GM12873 (cell line): ENCODE data around the gene IGSF5.

ENCODE experiments used
- TF ChIP-seq, protein P1 (sequence below): IDR thresholded peaks from 2 replicates; pipeline ENCODE4 v1.5.1; 2012; ENCODE audit warnings: low read depth, mild to moderate bottlenecking, moderate library complexity, low read length, control low read depth; ENCODE audit not compliant: insufficient read depth; ENCODE audit errors: missing control alignments

IGSF5 gene

DNA sequence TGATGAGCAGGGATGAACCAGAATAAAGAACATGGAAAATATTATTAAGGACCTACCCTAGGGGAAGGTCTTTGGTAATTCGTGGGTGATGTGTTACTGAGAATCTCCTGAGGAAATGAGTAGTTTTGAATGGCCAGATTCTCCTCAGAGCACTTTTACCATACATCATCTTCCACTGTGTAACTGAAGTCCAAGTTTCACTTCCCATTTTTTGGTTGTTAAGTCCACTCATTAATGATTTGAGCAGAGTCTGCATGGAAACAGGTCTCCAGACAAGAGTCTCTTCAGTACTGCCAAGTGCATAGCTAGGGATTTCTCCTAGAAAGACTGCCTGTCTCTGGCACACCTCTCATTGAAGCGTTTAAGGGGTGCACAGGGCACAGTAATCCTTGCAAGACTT lies 73.6 kb downstream of the IGSF5 start:
- TF ChIP-seq, protein P1, sequence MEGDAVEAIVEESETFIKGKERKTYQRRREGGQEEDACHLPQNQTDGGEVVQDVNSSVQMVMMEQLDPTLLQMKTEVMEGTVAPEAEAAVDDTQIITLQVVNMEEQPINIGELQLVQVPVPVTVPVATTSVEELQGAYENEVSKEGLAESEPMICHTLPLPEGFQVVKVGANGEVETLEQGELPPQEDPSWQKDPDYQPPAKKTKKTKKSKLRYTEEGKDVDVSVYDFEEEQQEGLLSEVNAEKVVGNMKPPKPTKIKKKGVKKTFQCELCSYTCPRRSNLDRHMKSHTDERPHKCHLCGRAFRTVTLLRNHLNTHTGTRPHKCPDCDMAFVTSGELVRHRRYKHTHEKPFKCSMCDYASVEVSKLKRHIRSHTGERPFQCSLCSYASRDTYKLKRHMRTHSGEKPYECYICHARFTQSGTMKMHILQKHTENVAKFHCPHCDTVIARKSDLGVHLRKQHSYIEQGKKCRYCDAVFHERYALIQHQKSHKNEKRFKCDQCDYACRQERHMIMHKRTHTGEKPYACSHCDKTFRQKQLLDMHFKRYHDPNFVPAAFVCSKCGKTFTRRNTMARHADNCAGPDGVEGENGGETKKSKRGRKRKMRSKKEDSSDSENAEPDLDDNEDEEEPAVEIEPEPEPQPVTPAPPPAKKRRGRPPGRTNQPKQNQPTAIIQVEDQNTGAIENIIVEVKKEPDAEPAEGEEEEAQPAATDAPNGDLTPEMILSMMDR, result no peak

DNA sequence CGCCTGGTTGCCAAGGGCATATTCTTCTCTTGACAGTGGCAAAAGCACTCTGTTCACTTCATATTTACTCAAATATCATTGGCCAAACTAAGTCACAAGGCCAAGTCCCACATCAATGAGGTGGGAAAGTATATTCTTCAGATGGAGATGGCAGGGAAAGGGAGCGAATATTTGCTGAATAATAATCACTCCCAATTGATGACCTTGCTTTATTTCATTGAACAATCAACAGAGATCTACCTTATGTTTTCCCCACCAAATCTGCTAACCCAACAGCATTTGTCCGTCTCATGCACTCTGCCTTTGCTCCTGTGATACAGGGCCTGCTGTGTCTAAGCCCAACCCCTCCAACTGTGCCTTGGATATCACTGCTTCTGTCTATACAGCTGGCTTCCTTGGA lies 77.1 kb downstream of the IGSF5 start:
- TF ChIP-seq, protein P1, result no peak

DNA sequence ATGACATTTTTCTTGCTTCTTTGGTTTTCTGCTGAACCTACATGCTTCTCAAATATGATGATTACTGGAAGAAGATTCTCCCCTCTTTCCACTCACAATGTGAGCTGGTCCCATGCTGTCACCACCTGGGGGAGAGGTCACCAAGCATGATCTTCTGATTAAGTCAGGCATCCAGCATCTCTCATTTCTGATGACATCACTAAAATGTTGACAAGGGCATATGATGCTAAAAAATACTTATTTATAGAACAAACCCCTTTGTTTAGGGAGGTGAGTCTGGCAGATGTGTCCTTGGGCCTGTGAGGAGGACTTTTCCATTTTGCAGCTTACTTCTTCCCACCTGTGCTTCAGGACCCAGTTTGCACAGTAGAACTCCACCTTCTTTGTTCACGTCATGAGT lies 80.3 kb downstream of the IGSF5 start:
- TF ChIP-seq, protein P1, result no peak

DNA sequence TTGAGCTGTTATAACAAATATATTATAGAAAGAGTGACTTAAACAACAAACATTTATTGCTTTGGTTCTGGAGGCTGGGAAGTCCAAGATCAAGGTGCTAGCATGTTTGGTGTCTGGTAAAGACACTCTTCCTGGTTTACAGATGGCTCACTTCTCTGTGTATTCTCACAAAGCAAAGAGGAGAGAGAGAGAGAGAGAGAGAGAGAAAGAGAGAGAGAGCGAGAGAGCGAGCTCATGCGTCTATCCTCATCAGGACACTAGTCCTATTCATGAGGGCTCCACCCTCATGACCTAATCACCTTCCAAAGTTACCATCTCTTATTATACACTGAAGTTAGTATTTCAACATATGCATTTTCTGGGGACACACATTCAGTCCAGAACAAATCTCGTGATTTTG lies 89.6 kb downstream of the IGSF5 start:
- TF ChIP-seq, protein P1, result no peak

DNA sequence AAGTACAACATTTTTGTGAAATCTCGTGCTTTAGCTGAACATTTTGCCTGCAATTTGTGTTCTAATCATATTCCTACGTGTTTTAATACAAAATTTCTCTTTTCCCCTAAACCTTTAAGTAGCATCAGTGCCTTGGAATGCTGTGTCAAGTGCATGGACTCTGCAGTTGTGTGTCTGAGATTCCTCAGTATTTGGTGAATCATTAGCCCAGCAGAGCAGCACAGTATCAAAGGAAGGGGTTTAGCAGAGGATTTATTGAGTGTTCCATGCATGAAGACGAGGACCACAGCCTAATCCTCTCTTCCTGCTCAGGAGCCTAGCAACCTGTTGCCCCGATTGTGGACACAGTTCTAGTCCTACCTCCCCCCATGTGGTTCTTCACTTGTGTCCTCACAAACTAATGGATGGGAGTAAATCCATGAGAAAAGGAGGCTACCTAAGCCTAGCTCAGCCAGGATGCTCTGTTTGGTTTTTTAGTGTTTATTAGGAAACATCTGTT lies 92.9 kb downstream of the IGSF5 start:
- TF ChIP-seq, protein P1, result no peak

DNA sequence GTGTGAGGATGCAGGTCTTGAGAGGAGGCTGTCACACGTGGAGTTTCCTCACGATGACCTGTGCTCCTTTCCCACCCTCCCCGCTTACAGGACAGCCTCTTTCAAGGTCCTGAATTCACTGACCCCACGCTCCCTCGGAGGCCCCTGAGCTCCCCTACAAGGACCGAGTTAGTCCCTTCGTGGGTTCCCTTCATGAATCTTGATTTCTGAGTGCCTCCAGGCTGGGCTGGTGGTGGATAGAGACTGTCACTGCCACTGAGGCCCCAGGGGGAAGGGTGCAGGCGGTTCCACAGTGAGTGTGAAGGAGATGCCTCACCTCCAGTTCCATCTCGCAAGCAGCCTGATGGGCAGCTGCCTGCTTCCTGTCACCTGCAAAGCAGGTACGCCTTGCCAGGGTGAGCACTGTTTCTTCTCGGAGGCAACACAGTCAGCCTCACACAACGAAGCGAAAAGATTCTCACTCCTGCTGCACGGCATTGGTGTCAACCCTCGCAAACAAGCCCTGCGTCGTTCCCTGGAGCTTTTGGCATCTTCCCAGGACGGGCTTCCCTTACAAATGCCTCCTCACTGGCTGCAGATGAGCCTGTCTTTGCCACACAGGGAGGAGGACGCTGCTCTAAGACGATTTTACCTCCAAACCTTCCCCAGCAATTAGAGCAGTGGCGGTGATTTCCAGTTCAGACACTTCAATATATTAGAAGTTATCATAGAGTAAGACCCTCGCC lies 95.6 kb downstream of the IGSF5 start:
- TF ChIP-seq, protein P1, result no peak

DNA sequence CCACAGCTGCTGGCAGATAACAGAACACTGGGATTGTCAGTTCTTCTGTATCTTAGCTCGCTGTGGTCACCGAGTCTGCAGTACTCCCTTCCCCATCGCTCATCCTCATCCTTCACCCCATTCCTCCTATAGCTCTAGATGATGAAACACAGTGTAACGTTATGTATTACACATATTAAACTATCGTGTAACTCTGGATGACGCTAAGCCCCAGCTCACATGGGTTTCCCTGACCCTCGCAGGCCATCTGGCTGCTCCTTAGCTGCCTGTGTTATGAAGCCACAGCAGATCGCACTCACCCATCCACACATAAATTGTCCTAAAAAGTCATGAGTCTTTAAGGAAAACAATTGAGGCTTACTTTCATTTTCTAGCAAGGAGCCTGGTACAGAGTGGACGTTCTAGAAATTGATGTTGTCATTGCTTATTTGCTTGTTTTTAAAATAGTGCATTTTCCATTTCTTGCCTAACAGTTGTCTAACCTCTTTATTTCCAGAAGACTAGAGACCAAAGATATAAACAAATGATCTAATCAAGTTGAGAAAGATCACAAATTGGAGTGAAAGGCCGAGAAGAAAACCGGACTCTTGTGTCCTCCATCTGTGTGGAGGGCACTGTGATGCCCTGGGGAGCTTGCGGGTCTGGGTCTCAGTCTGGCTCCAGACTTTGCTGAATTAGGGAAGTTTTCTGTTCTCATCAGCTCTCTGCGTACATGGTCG lies 97.9 kb downstream of the IGSF5 start:
- TF ChIP-seq, protein P1, result no peak
